ENCODE measurements around the gene BBOX1.
"Not testable (repeated sequence)": the region's sequence is repeated elsewhere in the genome, so short reads cannot be mapped to it uniquely, and the experiment has no call there.

The BBOX1 gene

DNA sequence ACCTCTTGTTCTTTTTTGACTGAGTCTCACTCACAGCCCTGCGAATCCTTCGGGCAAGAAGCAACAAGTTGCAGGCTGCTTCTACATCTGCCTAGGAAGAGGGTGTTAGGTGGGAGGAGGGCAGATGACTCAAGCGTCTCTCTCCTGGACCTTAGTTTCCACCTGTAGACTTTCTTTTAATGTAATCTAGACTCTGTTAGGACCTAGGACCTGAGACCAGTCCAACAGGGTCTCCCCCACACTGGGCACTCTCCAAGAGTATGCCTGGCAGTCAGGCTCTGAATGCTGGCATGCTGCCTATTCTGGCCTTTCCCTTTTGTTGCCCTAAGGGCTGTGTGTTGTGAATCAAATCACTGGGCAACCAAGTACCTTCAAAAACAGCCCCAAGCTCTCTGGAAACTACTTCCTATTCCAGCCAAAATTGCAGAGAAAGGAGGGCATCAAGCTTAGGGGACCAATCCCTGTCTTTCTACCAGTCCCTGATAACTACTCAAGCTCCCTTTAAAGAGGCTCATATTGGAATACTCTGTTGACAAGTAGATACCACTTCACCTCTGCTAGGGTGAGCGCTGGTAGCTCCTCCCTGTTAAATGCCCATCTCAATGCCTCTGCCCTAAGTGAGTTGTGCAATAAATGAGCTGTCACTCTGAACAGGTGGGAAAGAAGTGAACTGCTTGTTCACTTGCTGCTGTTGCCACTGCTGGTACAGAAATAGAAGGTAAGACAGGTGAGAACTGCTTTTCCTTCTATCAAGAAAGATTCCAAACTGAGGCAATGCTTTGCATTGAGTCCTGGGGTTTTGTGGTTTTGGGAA is at the start of gene BBOX1:
BBOX1 (plus strand) TSS at position 514 of the 814 bp plus-strand sequence. CDS start 14,616 bp downstream, outside the sequence.
- ATAC-seq, result no peak

- no peak for ATAC-seq
These were observed 48.5 kb upstream of the BBOX1 start for GRCh38 chr11:26992031-26992541.

DNA sequence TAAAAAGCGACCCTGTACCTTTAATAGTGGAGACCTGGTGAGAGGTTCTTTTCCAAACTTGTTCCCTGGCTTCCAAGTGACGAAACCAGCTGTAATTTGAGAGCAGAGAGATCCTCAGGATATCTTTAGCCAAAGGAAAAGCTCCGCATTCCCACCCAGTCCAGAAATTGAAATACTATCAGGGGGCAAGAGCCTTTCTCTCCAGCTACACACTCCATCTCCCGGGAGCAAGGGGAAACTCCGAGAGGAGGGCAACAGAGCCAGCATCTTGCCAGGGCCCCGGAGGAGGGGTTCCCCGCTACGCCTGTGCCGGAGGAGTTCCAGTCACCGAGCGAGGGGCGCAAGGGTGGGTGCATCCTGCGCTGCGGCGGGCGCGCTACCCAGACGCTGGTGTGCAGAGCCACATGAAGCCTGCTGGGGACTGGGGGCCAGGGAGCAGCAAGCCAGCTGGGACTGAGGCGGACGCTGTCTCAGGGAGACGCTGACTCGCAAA is 46.6 kb upstream of the BBOX1 start, which contains the start of gene FIBIN:
FIBIN (plus strand) TSS at position 148 of the 493 bp plus-strand sequence. CDS start 415 bp downstream, outside the sequence.
- ATAC-seq, result no peak

DNA sequence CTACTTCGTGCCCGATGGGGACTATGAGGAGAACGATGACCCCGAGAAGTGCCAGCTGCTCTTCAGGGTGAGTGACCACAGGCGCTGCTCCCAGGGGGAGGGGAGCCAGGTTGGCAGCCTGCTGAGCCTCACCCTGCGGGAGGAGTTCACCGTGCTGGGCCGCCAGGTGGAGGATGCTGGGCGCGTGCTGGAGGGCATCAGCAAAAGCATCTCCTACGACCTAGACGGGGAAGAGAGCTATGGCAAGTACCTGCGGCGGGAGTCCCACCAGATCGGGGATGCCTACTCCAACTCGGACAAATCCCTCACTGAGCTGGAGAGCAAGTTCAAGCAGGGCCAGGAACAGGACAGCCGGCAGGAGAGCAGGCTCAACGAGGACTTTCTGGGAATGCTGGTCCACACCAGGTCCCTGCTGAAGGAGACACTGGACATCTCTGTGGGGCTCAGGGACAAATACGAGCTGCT is 46.0 kb upstream of the BBOX1 start:
- no peak for ATAC-seq

DNA sequence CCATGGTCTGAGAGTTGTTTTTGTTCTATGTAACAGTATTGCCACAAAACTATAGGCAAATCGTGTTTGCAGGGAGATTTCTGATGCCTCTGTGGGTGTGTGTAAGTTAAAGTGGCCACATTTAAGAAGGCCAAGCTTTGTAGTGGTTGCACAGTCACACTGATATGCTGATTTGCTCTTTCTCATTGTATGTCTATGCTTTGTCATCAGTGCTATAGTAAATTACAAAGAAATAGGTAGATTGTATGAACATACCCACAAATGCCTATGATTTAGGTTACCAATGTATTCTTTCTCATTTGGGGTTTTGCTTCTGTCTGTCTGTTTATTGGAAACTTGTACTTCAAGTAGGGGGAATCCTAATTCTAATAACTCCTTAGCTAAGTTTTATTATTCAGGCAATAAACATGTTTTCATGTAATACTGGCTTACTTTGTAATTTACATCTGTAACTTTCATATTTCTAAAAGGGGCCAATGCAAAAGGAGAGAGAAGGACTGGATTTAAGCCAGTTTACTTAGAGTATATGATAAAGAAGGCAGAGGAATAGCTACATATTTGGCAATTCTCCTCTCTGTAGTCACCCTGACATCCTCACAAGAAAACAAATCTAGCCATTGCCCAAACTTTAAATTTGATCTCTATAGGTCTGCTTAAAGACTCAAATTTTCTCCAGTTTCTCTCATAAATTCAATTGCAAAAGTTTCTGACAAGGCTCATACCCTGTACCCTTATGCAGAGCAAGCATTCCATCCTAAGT is 44.7 kb upstream of the BBOX1 start:
- ATAC-seq, result no peak

DNA sequence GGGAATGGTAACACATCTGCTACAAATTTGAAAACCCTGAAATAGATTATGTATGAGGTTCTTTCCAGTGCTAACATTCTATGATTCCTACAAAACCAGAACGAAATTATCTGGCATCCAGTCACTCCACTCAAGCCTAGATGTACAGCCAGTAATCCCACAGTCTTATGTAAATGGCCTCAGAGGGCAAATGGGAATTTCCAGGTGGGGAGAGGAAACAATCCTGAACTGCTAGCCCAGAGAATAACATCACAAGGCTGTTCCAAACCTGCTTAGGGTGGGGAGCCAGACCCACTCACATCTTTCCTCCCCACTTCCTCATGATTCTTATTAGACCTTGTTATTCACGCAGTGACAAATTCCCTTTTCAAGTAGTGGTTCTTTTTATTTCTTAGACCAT is 43.2 kb upstream of the BBOX1 start:
- no peak for ATAC-seq

DNA sequence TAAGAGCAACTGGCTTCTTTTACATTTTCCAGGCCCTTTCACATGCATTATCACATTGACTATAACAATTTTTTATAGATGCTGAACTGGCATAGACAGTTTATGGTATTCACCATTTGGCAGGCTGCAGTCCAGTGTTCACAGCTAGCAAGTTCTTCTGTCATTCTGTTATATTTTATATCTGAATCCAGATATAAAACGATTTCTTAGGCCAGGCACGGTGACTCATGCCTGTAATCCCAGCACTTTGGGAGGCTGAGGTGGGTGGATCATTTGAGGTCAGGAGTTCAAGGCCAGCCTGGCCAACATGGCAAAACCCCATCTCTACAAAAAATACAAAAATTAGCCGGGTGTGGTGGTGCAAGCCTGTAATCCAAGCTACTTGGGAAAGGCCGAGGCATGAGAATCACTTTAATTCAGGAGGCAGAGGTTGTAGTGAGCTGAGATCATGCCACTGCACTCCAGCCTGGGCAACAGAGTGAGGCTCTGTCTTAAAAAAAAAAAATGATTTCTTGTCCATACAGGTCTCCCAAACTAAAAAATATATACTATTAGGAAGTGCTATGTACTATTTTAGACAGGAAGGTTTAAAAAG is 39.4 kb upstream of the BBOX1 start:
- ATAC-seq, result not testable (repeated sequence)

GRCh38 chr11:27002431-27002830 is 38.2 kb upstream of the BBOX1 start:
- no peak for ATAC-seq

DNA sequence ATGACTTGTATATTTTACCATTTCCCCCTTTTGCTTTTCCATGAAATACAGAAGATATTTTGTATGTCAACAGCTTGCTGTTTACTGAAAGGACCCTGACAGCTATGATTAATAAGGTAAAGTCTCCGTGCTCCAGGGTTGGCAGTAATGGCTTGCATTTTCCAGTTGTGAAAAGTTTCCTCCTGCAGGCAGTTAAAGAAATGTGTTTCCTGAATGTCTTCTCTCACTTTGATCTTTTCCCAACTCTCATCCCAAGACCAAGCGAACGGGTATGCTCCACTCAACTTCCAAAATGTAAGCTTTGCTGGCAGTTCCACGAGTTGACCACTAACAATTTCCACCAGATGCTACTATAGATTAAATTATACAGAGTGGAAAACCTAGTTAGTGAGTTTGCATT is 37.8 kb upstream of the BBOX1 start:
- ATAC-seq, result no peak

- no peak for ATAC-seq
These were observed 36.5 kb upstream of the BBOX1 start for GRCh38 chr11:27004103-27004502.

- ATAC-seq, result no peak
These were observed 31.6 kb upstream of the BBOX1 start for GRCh38 chr11:27008811-27009535.

GRCh38 chr11:27011560-27012233 is 28.9 kb upstream of the BBOX1 start:
- ATAC-seq, result no peak

- no peak for ATAC-seq
These were observed 28.2 kb upstream of the BBOX1 start for GRCh38 chr11:27012234-27012921.

DNA sequence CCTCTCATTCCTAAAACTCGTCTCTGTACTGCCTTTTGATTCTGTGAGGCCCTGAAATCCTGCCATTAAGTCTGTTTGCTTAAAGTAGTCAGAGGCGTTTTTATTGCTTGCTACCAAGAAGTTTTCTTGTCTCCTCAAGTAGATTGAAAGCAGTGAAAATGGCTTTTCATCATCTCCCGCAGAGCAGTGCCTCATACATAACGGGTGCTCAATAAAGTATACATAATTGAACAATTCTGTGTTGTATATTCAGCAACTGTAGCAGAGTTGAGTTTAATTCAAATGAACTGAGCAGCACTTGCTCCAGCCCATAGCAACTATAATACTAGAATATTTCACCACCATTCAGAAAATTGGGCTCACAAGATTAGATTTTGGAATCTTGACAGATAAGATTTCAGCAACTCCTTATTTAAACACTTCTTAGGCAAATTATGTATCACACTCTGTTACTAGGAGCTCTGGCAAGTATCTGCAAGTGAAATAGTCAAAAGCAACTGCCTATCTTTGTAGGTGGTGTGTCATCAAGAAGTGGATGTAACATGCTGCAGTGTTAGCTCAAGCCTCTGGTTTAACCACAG is 26.7 kb upstream of the BBOX1 start:
- no peak for ATAC-seq

GRCh38 chr11:27018902-27019529 is 21.6 kb upstream of the BBOX1 start:
- no peak for ATAC-seq

DNA sequence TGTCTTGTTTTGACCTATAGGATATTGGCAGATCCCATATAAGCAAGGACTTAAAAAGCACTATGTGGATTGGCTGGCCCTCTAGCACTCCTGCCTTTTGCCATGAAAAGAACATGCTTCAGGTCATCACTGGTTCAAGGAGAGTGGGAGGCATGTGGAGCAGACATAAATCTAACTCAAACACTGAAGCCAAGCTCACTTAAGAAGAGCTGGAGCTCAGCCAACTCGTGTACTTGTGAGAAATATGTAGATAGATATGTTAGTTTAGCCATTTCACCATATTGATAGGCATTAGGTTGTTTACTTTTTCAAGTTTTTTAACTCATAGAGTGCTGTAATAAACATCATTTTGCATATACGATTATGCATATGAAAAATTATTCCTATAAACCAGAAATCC is 19.9 kb upstream of the BBOX1 start:
- ATAC-seq, result no peak

GRCh38 chr11:27022659-27023251 is 17.9 kb upstream of the BBOX1 start:
- ATAC-seq, result no peak

GRCh38 chr11:27024865-27025264 is 15.8 kb upstream of the BBOX1 start:
- no peak for ATAC-seq

GRCh38 chr11:27025312-27025955 is 15.2 kb upstream of the BBOX1 start:
- no peak for ATAC-seq
